GM12874 (cell line): ENCODE data around the gene KNDC1.

Experiments used
- CTCF ChIP-seq: IDR thresholded peaks from 2 replicates; pipeline ENCODE4 v1.5.1; 2011; ENCODE audit warnings: low read depth, mild to moderate bottlenecking, control low read depth, low read length, moderate library complexity; ENCODE audit not compliant: insufficient read depth

The KNDC1 gene

GRCh38 chr10:133159950-133160825 lies at the start of gene KNDC1:
Gene KNDC1 (plus strand): TSS chr10:133160219. CDS start chr10:133160468, 249 bp downstream.
- no peak for TF ChIP-seq CTCF

GRCh38 chr10:133110609-133111275 lies 49.3 kb upstream of the KNDC1 start:
- TF ChIP-seq CTCF, result no peak

GRCh38 chr10:133113146-133113830 lies 46.7 kb upstream of the KNDC1 start:
- TF ChIP-seq CTCF, result no peak

GRCh38 chr10:133113847-133114246 lies 46.2 kb upstream of the KNDC1 start:
- TF ChIP-seq CTCF, result no peak

- TF ChIP-seq CTCF, result no peak
These were observed 45.8 kb upstream of the KNDC1 start for GRCh38 chr10:133114251-133114650.

GRCh38 chr10:133114726-133115452 lies 45.1 kb upstream of the KNDC1 start:
- TF ChIP-seq CTCF, result no peak
